Thoracic aorta (tissue), 2 donors: ENCODE results near the gene RAB38. TPM values are rescaled to one million over a fixed set of nuclear protein-coding genes. Genes with fewer than 3 reads are reported as not detected.

ENCODE experiments used
- ATAC-seq: fragments of 150-250 bp; one replicate; pipeline ENCODE4 v1.8.0; 2017; ENCODE audit warnings: low read depth; ENCODE audit not compliant: insufficient number of reproducible peaks, low FRiP score
- DNase-seq: peaks from one replicate; pipeline ENCODE4 v3.0.0-alpha.2; 2020; ENCODE audit warnings: low spot score
- H3K27ac ChIP-seq, 2 donors: fragments of 200-600 bp; sonication (generic); 1 replicate in 1 of 2; 2 replicates in 1 of 2; pipeline ENCODE4 v1.5.1; 2016; ENCODE audit warnings: mild to moderate bottlenecking in 2 of 2, moderate library complexity in 2 of 2
- H3K27me3 ChIP-seq: fragments of 200-600 bp; sonication (generic); replicated peaks from 2 replicates; pipeline ENCODE4 v1.6.0; 2016; ENCODE audit warnings: mild to moderate bottlenecking; ENCODE audit not compliant: insufficient read depth
- H3K36me3 ChIP-seq: fragments of 200-600 bp; sonication (generic); one replicate; pipeline ENCODE4 v1.5.1; 2016
- H3K4me1 ChIP-seq, 2 donors: fragments of 200-600 bp; sonication (generic); 1 replicate in 1 of 2; 2 replicates in 1 of 2; pipeline versions ENCODE4 v1.5.1 to v1.6.0; 2016; ENCODE audit warnings: low read depth in 2 of 2, mild to moderate bottlenecking in 1 of 2; ENCODE audit not compliant: control insufficient read depth in 1 of 2
- H3K4me3 ChIP-seq: fragments of 200-600 bp; sonication (generic); 2 replicates; pipeline ENCODE4 v1.5.1; 2016; ENCODE audit warnings: mild to moderate bottlenecking
- H3K9me3 ChIP-seq: fragments of 200-600 bp; sonication (generic); 2 replicates; pipeline ENCODE4 v1.5.1; 2016
- total RNA-seq, 2 donors: library from RNA; depleted of rRNA; stranded (reverse); fragments of >200 nt; gene quantifications; one replicate each; pipeline versions ENCODE4 v1.1.0 to v1.2.3, GENCODE V29; 2016
- TF ChIP-seq, protein P1 (sequence below): fragments of 200-600 bp; sonication (generic); IDR thresholded peaks from one replicate; pipeline ENCODE4 v1.5.1; 2019; ENCODE audit warnings: antibody characterized with exemption

Gene RAB38
- total RNA-seq, 2 donors from 2014 or later = 0.56 to 2.3 TPM

DNA sequence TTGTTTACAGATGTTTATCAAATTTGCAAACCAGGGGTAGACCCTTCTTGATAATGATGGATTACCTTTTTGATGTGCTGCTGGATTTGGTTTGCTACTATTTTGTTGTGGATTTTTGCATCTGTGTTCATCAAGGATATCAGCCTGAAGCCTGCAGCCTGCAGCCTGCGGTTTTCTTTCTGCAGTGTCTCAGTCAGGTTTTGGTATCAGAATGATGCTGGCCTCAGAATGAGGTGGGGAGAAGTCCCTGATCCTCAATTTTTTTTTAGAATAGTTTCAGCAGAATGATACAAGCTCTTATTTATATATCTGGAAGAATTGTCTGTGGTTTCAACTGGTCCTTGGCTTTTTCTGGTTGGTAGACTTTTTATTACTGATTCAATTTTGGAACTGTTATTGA, 19.7 kb upstream of the RAB38 start:
- ATAC-seq = no peak

DNA sequence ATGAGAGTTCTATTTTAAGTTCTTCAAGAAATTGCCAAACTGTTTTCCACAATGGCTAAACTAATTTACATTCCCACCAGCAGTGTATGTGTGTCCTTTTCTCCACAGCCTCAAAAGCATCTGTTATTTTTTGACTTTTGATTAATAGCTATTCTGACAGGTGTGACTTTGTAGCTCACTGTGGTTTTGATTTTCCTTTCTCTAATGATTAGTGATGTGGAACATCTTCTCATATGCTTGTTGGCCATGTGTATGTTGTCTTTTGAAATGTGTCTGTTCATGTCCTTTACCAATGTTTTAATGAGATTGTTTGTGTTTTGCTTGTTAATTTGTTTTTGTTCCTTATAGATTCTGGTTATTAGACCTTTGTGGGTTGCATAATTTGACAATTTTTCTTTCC, 18.0 kb upstream of the RAB38 start:
- H3K27ac ChIP-seq = no peak overlapping the region
- DNase-seq = no peak
- ATAC-seq = no peak
- H3K4me1 ChIP-seq = peaks cover 0 to 6% of the 10 kb centered on the region in 2 donors
- no peak overlapping the region for H3K4me3 ChIP-seq
- no peaks in the 10 kb centered on the region for H3K36me3 ChIP-seq
- TF ChIP-seq, protein P1, sequence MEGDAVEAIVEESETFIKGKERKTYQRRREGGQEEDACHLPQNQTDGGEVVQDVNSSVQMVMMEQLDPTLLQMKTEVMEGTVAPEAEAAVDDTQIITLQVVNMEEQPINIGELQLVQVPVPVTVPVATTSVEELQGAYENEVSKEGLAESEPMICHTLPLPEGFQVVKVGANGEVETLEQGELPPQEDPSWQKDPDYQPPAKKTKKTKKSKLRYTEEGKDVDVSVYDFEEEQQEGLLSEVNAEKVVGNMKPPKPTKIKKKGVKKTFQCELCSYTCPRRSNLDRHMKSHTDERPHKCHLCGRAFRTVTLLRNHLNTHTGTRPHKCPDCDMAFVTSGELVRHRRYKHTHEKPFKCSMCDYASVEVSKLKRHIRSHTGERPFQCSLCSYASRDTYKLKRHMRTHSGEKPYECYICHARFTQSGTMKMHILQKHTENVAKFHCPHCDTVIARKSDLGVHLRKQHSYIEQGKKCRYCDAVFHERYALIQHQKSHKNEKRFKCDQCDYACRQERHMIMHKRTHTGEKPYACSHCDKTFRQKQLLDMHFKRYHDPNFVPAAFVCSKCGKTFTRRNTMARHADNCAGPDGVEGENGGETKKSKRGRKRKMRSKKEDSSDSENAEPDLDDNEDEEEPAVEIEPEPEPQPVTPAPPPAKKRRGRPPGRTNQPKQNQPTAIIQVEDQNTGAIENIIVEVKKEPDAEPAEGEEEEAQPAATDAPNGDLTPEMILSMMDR = no peak
- H3K9me3 ChIP-seq = peaks cover 11% of the 10 kb centered on the region
- no peaks in the 10 kb centered on the region for H3K27me3 ChIP-seq

More for the DNA sequence above, 19.7 kb upstream of the RAB38 start:
- no peaks in the 10 kb centered on the region for H3K36me3 ChIP-seq
- peaks cover 11% of the 10 kb centered on the region for H3K9me3 ChIP-seq
- H3K27ac ChIP-seq = no peak overlapping the region
- no peak for DNase-seq
- H3K4me1 ChIP-seq = no peaks in the 10 kb centered on the region
- H3K27me3 ChIP-seq = no peaks in the 10 kb centered on the region
- TF ChIP-seq, protein P1 = no peak
- H3K4me3 ChIP-seq = no peak overlapping the region

DNA sequence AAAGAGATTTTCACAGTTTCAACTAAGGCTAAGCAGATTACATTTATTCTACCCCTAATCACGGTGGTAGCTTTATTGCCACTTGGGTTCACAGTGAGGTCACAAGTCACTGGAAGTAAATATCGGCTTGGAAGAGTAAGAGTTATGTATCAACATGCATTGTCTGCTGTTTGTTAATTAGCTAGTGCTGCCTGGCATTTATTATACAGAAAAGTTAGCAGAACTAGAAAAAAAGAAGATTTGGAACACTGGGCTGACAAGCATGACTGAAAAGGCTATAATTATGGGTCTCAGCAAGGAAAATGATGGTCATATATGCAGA, 13.7 kb upstream of the RAB38 start:
- ATAC-seq = no peak

DNA sequence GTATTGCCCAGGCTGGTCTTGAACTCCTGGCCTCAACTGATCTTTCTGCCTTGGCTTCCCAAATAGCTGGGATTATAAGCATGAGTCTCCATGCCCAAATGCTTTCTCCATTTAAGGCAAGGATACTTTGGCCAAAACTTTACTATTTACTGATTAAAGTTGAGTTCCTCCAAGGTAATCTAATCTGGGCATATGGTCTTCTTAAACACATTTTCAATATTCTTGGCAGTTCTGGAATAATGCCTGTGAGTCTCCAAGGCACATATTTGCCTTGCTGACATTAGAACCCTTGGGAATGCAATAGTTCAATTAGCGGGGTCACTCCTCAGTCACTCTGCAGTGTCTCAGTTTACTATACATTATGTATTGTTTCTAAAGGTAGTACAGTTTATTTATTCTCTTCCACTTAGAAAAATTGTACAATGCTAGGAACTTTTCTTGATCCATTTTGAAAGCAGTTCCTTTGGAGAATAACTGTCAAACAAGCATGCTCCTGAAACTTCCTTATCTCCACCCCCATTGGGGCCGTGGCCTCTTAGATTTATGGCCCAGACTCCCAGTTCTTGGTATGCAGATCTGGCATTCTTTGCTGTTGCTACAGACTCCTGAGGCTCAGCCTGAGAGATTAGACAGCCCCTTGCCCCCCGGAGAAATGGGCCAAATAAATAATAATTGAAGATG, 13.1 kb upstream of the RAB38 start:
- peaks cover 0 to 8% of the 10 kb centered on the region in 2 donors for H3K4me1 ChIP-seq
- H3K36me3 ChIP-seq = no peaks in the 10 kb centered on the region
- DNase-seq (no peak), ATAC-seq (no peak)
- H3K4me3 ChIP-seq = no peak overlapping the region
- no peaks in the 10 kb centered on the region for H3K9me3 ChIP-seq
- H3K27me3 ChIP-seq = no peaks in the 10 kb centered on the region
- TF ChIP-seq, protein P1 = no peak
- H3K27ac ChIP-seq = no peak overlapping the region

More for the DNA sequence above, 13.7 kb upstream of the RAB38 start:
- peaks cover 0 to 8% of the 10 kb centered on the region in 2 donors for H3K4me1 ChIP-seq
- no peak overlapping the region for H3K27ac ChIP-seq
- H3K27me3 ChIP-seq = no peaks in the 10 kb centered on the region
- no peak for DNase-seq
- no peak overlapping the region for H3K4me3 ChIP-seq
- TF ChIP-seq, protein P1 = no peak
- H3K9me3 ChIP-seq = no peaks in the 10 kb centered on the region
- no peaks in the 10 kb centered on the region for H3K36me3 ChIP-seq

DNA sequence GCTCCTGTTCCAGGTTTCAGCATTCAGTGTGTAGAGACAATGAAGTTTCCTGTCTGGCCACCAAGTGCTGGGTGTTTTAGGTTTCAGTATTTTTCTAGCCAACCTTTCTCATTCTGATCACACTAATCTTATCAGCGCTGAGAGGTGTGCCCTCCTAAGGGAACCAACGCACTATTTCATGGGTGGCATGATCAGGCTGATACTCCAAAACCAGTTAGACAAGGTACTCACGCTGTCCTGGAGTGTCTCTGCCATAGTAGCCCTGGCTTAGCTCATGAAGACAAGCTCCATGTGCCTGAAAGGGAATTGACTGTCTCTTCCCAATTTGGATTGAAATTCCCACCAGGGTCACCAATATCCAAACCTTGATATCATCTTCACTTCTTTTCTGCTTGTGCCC, 8.0 kb upstream of the RAB38 start:
- no peak overlapping the region for H3K4me3 ChIP-seq
- no peaks in the 10 kb centered on the region for H3K36me3 ChIP-seq
- DNase-seq (no peak), ATAC-seq (no peak)
- TF ChIP-seq, protein P1 = no peak
- H3K27me3 ChIP-seq = no peaks in the 10 kb centered on the region
- H3K9me3 ChIP-seq = no peaks in the 10 kb centered on the region
- no peak overlapping the region for H3K27ac ChIP-seq
- peaks cover 0 to 2% of the 10 kb centered on the region in 2 donors for H3K4me1 ChIP-seq
